K562 (cell line): ENCODE results near the gene GNB2.

ENCODE experiments used
- CBX8 ChIP-seq: fragments of 200-600 bp; sonication (generic); IDR thresholded peaks from 2 replicates; pipeline ENCODE4 v1.6.1; 2012; ENCODE audit warnings: borderline replicate concordance, mixed run types, low read depth, mild to moderate bottlenecking, moderate library complexity, mixed read lengths, low read length, control low read depth, inconsistent platforms; ENCODE audit not compliant: poor library complexity, severe bottlenecking; ENCODE audit errors: extremely low read depth
- GATAD2B ChIP-seq: fragments of 450-650 bp; IDR thresholded peaks from 2 replicates; pipeline ENCODE4 v1.6.1; 2017; ENCODE audit warnings: mild to moderate bottlenecking, borderline replicate concordance
- JUNB ChIP-seq: fragments of 450-650 bp; formaldehyde crosslinking; conservative IDR thresholded peaks from 2 replicates; pipeline ENCODE4 v1.4.0; 2020; ENCODE audit warnings: mild to moderate bottlenecking
- NFIC ChIP-seq: fragments of 450-650 bp; IDR thresholded peaks from 2 replicates; pipeline ENCODE4 v1.6.1; 2017; ENCODE audit warnings: mild to moderate bottlenecking, inconsistent platforms
- SIN3B ChIP-seq: fragments of 450-650 bp; IDR thresholded peaks from 2 replicates; pipeline ENCODE4 v1.6.1; 2017; ENCODE audit warnings: low read depth, mild to moderate bottlenecking, moderate library complexity
- SMAD1 ChIP-seq: fragments of 150-350 bp; IDR thresholded peaks from 2 replicates; pipeline ENCODE4 v1.6.1; 2014; ENCODE audit warnings: low read length, low read depth; ENCODE audit not compliant: partially characterized antibody
- TBP ChIP-seq: optimal IDR thresholded peaks from 2 replicates; pipeline ENCODE3; 2011; ENCODE audit warnings: low read depth, low read length, improper control_type of control experiment
- ZNF165 ChIP-seq: fragments of 250-450 bp; sonication (Bioruptor Pico); IDR thresholded peaks from 2 replicates; pipeline ENCODE4 v1.4.0; 2020; ENCODE audit warnings: borderline replicate concordance
- ZNF224 ChIP-seq: sonication (generic); formaldehyde crosslinking; IDR thresholded peaks from 2 replicates; pipeline ENCODE4 v1.8.0; 2022; ENCODE audit warnings: mild to moderate bottlenecking, missing genetic modification reagents
- TF ChIP-seq, protein P1 (sequence below), 3 experiments: IDR thresholded peaks in 2 of 3; conservative IDR thresholded peaks in 1 of 3; 2 replicates each; pipeline ENCODE4 v1.5.1; 2011 to 2012; ENCODE audit warnings: low read length in 3 of 3, mild to moderate bottlenecking in 3 of 3, control low read depth in 2 of 3, improper control_type of control experiment in 1 of 3, inconsistent platforms in 1 of 3, low read depth in 1 of 3, mixed read lengths in 1 of 3, moderate library complexity in 1 of 3; ENCODE audit not compliant: insufficient read depth in 2 of 3

GRCh38 chr7:100699018-100699417 is 25.5 kb downstream of the GNB2 start:
- TF ChIP-seq JUNB (CRISPR knock-in tag) (no peak), ZNF224 (CRISPR knock-in tag) (no peak), CBX8 (no peak), TBP (no peak), ZNF165 (CRISPR knock-in tag) (no peak), SMAD1 (no peak), SIN3B (no peak), NFIC (no peak), GATAD2B (no peak)
- TF ChIP-seq, protein P1, sequence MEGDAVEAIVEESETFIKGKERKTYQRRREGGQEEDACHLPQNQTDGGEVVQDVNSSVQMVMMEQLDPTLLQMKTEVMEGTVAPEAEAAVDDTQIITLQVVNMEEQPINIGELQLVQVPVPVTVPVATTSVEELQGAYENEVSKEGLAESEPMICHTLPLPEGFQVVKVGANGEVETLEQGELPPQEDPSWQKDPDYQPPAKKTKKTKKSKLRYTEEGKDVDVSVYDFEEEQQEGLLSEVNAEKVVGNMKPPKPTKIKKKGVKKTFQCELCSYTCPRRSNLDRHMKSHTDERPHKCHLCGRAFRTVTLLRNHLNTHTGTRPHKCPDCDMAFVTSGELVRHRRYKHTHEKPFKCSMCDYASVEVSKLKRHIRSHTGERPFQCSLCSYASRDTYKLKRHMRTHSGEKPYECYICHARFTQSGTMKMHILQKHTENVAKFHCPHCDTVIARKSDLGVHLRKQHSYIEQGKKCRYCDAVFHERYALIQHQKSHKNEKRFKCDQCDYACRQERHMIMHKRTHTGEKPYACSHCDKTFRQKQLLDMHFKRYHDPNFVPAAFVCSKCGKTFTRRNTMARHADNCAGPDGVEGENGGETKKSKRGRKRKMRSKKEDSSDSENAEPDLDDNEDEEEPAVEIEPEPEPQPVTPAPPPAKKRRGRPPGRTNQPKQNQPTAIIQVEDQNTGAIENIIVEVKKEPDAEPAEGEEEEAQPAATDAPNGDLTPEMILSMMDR (IDR thresholded peaks at IDR 0.05 in 2 of 3, conservative IDR thresholded peaks at IDR 0.05 in 1 of 3; ENCODE audit: insufficient read depth in 2 of 3, low read depth in 1 of 3, low read length in 3 of 3), result no peak
